Stimulated activated CD8-positive, alpha-beta memory T cell treated with anti-CD3 and anti-CD28 coated beads, Interleukin-2, amount 100 ng/mL, for 48 hours (primary cell): Measurements from ENCODE around the gene TSGA10IP.

Experiments
- DNase-seq, 2 donors: peaks; one replicate each; pipeline ENCODE4 v3.0.0-alpha.2; 2020; ENCODE audit warnings: low read depth in 2 of 2

The TSGA10IP gene

DNA sequence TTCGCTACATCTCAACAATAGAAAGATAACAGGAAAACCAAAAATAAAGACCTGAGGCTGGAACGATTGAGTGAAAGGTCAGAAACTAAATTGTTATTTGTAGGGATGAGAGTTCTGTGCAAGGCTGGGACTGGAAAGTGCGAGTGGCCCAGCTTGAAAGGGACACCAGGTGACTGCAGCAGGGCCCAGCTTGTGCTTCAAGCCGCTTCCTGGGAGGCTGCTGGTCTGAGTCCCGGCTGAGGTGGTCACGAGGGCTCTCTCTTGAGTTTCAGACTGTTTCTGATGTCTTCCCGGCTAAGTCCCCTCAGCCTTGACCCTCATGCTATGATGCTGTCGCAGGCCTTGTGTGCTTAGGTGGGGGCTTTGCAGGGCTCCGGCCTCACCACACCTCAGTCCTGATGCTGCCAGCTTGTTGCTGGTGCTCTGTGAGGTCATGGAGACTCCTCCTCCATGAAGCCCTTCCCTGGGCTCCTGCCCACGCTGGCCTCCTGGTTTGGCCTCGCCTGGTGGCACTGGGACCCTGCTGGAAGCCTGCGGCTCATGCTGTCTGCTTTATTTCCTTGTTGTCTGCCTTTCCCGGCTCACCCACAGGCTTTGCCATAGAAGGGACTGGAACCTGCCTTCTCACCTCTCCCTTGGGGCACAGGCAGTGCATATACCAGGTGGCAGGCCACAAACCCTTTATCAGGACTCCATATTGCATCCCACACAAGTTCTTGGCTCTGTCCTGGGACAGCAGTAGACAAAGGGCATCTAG, 61.0 kb downstream of the TSGA10IP start:
- no peak for DNase-seq

DNA sequence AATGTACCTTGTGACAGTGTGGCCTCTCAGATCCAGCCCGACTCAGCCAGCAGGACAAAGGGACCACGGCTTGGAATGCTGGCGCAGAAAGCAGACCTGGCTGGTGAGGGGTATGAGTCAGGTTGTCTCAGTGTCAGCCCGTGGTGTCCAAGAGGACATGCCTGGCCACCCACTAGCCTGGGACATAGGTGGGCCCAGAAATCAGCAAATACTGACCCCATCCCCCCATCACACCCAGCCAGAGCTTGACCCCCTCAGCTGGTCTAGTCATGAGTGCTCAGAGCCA, 61.6 kb downstream of the TSGA10IP start:
- DNase-seq = no peak

DNA sequence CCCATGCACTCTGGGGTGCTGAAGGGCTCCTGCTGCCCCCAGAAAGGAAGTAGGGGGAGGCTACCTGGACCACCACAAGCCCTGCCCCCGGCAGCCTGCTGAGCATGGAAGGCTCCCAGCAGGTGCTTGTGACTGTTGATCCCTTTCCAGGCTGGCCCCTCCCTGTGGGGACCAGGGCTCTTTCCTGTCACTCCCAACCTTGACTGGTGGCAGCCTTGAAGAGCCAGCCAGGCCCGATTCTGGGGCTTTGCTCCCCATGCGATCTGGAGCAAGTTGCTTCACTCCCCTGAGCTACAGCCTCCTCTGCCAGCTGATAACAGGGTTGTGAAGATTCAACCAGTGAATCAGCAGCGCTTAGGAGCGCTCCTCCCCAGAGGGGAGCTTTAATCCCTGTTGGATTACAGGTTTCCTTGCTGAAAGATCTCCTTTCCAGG, 61.9 kb downstream of the TSGA10IP start:
- no peak for DNase-seq

GRCh38 chr11:66008095-66008467, 62.8 kb downstream of the TSGA10IP start:
- no peak for DNase-seq

GRCh38 chr11:66008468-66009101, 63.3 kb downstream of the TSGA10IP start:
- no peak for DNase-seq
